Esophagus muscularis mucosa (tissue), 4 donors: ENCODE measurements around the gene REC114. TPM values are rescaled to one million over a fixed set of nuclear protein-coding genes. Genes with fewer than 3 reads are reported as not detected.

Experiments
- DNase-seq: peaks from one replicate; pipeline ENCODE4 v3.0.0-alpha.2; 2017; ENCODE audit errors: extremely low spot score
- H3K27ac ChIP-seq, 4 donors: fragments of 200-600 bp; sonication (generic); replicated peaks in 1 of 4; 1 replicate in 3 of 4; 2 replicates in 1 of 4; pipeline ENCODE4 v1.5.1; 2016 to 2019; ENCODE audit warnings: mild to moderate bottlenecking in 1 of 4
- H3K27me3 ChIP-seq, 4 donors: fragments of 200-600 bp; sonication (generic); one replicate each; pipeline versions ENCODE4 v1.5.1 to v1.6.0; 2016 to 2019
- H3K36me3 ChIP-seq, 4 donors: fragments of 200-600 bp; sonication (generic); one replicate each; pipeline ENCODE4 v1.5.1; 2016 to 2019
- H3K4me1 ChIP-seq, 4 donors: fragments of 200-600 bp; sonication (generic); one replicate each; pipeline ENCODE4 v1.5.1; 2016 to 2019
- H3K4me3 ChIP-seq, 4 donors: fragments of 200-600 bp; sonication (generic); 1 replicate in 2 of 4; 2 replicates in 2 of 4; pipeline ENCODE4 v1.5.1; 2016 to 2019; ENCODE audit warnings: mild to moderate bottlenecking in 4 of 4, moderate library complexity in 1 of 4
- H3K9me3 ChIP-seq, 4 donors: fragments of 200-600 bp; sonication (generic); 1 replicate in 3 of 4; 2 replicates in 1 of 4; pipeline ENCODE4 v1.5.1; 2016 to 2019
- CTCF ChIP-seq, 3 experiments: fragments of 200-600 bp in 2 of 3; fragments of 450-650 bp in 1 of 3; sonication (generic) in 2 of 3; IDR thresholded peaks; one replicate each; pipeline ENCODE4 v1.5.1; 2017 to 2019; ENCODE audit warnings: antibody characterized with exemption in 3 of 3, mild to moderate bottlenecking in 2 of 3, moderate library complexity in 1 of 3
- EP300 ChIP-seq: sonication (generic); formaldehyde crosslinking; IDR thresholded peaks from one replicate; pipeline ENCODE4 v1.6.1; 2017; ENCODE audit warnings: antibody characterized with exemption
- POLR2A ChIP-seq: fragments of 450-650 bp; IDR thresholded peaks from one replicate; pipeline ENCODE4 v1.6.1; 2017; ENCODE audit warnings: antibody characterized with exemption, moderate library complexity, mild to moderate bottlenecking, low read depth
- POLR2AphosphoS5 ChIP-seq, 2 donors: sonication (generic); formaldehyde crosslinking; IDR thresholded peaks; one replicate each; pipeline ENCODE4 v1.6.1; 2017; ENCODE audit warnings: antibody characterized with exemption in 2 of 2
- WGBS: methylation state at CpG from one replicate; pipeline ENCODE4 v1.1.5; 2018; 5-methylcytosine and 5-hydroxymethylcytosine counted together
- intact Hi-C: fragments of 100-400 bp; cut with DNase I; formaldehyde crosslinking; loops from one replicate; pipeline ENCODE4 v1.15.1; 2023
- total RNA-seq, 4 donors: library from RNA; depleted of rRNA; stranded (reverse); fragments of >200 nt; gene quantifications; one replicate each; pipeline versions ENCODE4 v1.1.0 to v1.2.1, GENCODE V29; 2016

Gene REC114
- total RNA-seq, 4 donors from 2014 or later = not detected

DNA sequence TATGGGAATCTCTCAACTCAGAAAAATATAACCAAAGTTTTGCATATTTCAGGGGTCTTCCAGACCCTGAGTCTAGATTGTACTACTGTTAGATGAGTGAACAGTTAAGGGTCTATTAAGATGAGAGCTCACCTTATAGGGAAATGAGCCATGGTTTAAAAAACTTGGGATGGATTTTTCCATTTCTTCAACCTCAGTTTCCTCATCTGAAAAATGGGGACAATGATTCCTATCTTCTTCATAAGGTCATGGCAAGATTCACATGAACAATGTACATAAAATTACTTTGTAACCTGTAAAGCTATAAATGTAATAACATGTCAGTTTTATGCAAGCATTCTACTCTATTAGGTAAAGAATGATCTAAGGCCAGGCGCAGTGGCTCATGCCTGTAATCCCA, 161.5 kb downstream of the REC114 start:
- intact Hi-C loops = no loop called here
- 92% methylated on average over 1 of the region's 1 CpG for WGBS
- Histone ChIP-seq H3K9me3 (no peaks in the 10 kb centered on the region), H3K27me3 (no peaks in the 10 kb centered on the region), H3K27ac (peak overlapping the region in 3 of 4 donors; percentile 24 to 27 (median 25)), H3K4me3 (no peak overlapping the region), H3K36me3 (no peaks in the 10 kb centered on the region), H3K4me1 (peaks cover 77 to 100% (median 99%) of the 10 kb centered on the region in 4 donors)
- no peak for DNase-seq
- no peak for TF ChIP-seq POLR2AphosphoS5 (IDR thresholded peaks at IDR 0.05)
- TF ChIP-seq POLR2A = no peak
- no peak for TF ChIP-seq CTCF (IDR thresholded peaks at IDR 0.05)

GRCh38 chr15:73605759-73606436, 162.9 kb downstream of the REC114 start:
- 81% methylated on average over 5 of the region's 5 CpGs for WGBS
- no peaks in the 10 kb centered on the region for H3K27me3 ChIP-seq
- H3K4me1 ChIP-seq = peaks cover 74 to 100% (median 97%) of the 10 kb centered on the region in 4 donors
- DNase-seq = no peak
- no peaks in the 10 kb centered on the region for H3K36me3 ChIP-seq
- H3K9me3 ChIP-seq = no peaks in the 10 kb centered on the region
- H3K4me3 ChIP-seq = no peak overlapping the region
- intact Hi-C loops = no loop called here
- TF ChIP-seq EP300 (no peak), POLR2AphosphoS5 (IDR thresholded peaks at IDR 0.05) (no peak), POLR2A (no peak), CTCF (IDR thresholded peaks at IDR 0.05) (no peak)
- peak overlapping the region in 3 of 4 donors; percentile 21 to 26 (median 25) for H3K27ac ChIP-seq

DNA sequence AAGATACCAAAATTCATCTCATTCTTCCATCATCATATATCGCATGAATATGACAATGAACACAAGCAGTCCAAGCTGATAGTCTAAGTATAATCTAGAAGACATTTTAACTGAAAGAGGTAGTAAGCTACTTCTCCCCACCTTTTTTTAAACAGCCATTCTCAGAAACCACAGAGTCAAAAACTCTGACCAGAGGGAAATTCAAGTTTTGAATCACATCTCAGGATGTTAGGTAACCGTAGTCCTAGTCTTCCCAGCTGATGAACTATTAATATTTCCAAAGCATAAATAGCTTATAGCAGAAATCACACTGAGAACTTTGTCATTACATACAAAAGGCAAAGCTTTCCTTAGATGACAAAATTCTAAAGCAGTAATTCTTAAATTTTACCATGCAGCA, 164.4 kb downstream of the REC114 start:
- Histone ChIP-seq H3K4me1 (peaks cover 66 to 100% (median 96%) of the 10 kb centered on the region in 4 donors), H3K27me3 (no peaks in the 10 kb centered on the region), H3K9me3 (no peaks in the 10 kb centered on the region), H3K36me3 (no peaks in the 10 kb centered on the region), H3K27ac (peak overlapping the region in 3 of 4 donors; percentile 32 to 52 (median 32)), H3K4me3 (no peak overlapping the region)
- DNase-seq = no peak
- 55% methylated on average over 2 of the region's 2 CpGs for WGBS
- TF ChIP-seq CTCF (IDR thresholded peaks at IDR 0.05) = no peak
- TF ChIP-seq POLR2A = no peak
- no peak for TF ChIP-seq EP300
- TF ChIP-seq POLR2AphosphoS5 (IDR thresholded peaks at IDR 0.05) = no peak
- intact Hi-C loops = no loop called here

- WGBS = 43% methylated on average over 1 of the region's 1 CpG
- peak overlapping the region in 3 of 4 donors; percentile 32 to 52 (median 32) for H3K27ac ChIP-seq
- TF ChIP-seq POLR2AphosphoS5 (IDR thresholded peaks at IDR 0.05) = no peak
- no peak for TF ChIP-seq CTCF (IDR thresholded peaks at IDR 0.05)
- TF ChIP-seq EP300 = no peak
- no peak for TF ChIP-seq POLR2A
- no peaks in the 10 kb centered on the region for H3K36me3 ChIP-seq
- H3K27me3 ChIP-seq = no peaks in the 10 kb centered on the region
- no peak for DNase-seq
- H3K4me1 ChIP-seq = peaks cover 61 to 100% (median 96%) of the 10 kb centered on the region in 4 donors
- no peak overlapping the region for H3K4me3 ChIP-seq
- no peaks in the 10 kb centered on the region for H3K9me3 ChIP-seq
- intact Hi-C loops = no loop called here
Observed at GRCh38 chr15:73607843-73608242, 164.9 kb downstream of the REC114 start.
